Gastrocnemius medialis (tissue), 4 donors: ENCODE data around the gene SERINC1. TPM values are rescaled to one million over a fixed set of nuclear protein-coding genes. Genes with fewer than 3 reads are reported as not detected.
A peak's percentile ranks its signal among the peaks of the same experiment; 100 is the strongest.

ENCODE experiments used
- ATAC-seq, 2 donors: fragments of 150-250 bp; one replicate each; pipeline ENCODE4 v1.9.1; 2016
- DNase-seq, 2 donors: peaks; one replicate each; pipeline ENCODE4 v3.0.0-alpha.2; 2019
- H3K27ac ChIP-seq, 4 donors: fragments of 200-600 bp; sonication (generic); 1 replicate in 1 of 4; 2 replicates in 3 of 4; pipeline ENCODE4 v1.5.1; 2016 to 2018; ENCODE audit warnings: mild to moderate bottlenecking in 2 of 4, moderate library complexity in 1 of 4
- H3K27me3 ChIP-seq, 3 donors: fragments of 200-600 bp; sonication (generic) in 2 of 3; 1 replicate in 1 of 3; 2 replicates in 2 of 3; pipeline versions ENCODE4 v1.5.1 to v1.6.0; 2016 to 2019; ENCODE audit warnings: mild to moderate bottlenecking in 1 of 3, moderate library complexity in 1 of 3
- H3K36me3 ChIP-seq, 2 donors: fragments of 200-600 bp; sonication (generic) in 1 of 2; one replicate each; pipeline ENCODE4 v1.5.1; 2017 to 2018
- H3K4me1 ChIP-seq, 2 donors: fragments of 200-600 bp; sonication (generic) in 1 of 2; one replicate each; pipeline ENCODE4 v1.5.1; 2016 to 2017; ENCODE audit warnings: mild to moderate bottlenecking in 2 of 2
- H3K4me3 ChIP-seq, 4 donors: fragments of 200-600 bp; sonication (generic) in 3 of 4; 1 replicate in 1 of 4; 2 replicates in 3 of 4; pipeline ENCODE4 v1.5.1; 2016 to 2019; ENCODE audit warnings: mild to moderate bottlenecking in 2 of 4
- H3K9me3 ChIP-seq, 3 donors: fragments of 200-600 bp; sonication (generic) in 2 of 3; 1 replicate in 1 of 3; 2 replicates in 2 of 3; pipeline ENCODE4 v1.5.1; 2016 to 2019
- CTCF ChIP-seq, 5 experiments: fragments of 450-650 bp in 3 of 5; fragments of 200-600 bp in 2 of 5; sonication (generic) in 2 of 5; IDR thresholded peaks in 4 of 5; conservative IDR thresholded peaks in 1 of 5; 1 replicate in 4 of 5; 2 replicates in 1 of 5; pipeline ENCODE4 v1.5.1; 2016 to 2019; ENCODE audit warnings: antibody characterized with exemption in 5 of 5, mild to moderate bottlenecking in 3 of 5, moderate library complexity in 3 of 5
- POLR2A ChIP-seq, 2 donors: fragments of 450-650 bp; IDR thresholded peaks; one replicate each; pipeline ENCODE4 v1.6.1; 2017; ENCODE audit warnings: antibody characterized with exemption in 2 of 2, mild to moderate bottlenecking in 2 of 2, moderate library complexity in 2 of 2
- in situ Hi-C, 4 donors: fragments of 200-750 bp; cut with MboI; loops; one replicate each; pipeline versions ENCODE4 v1.15.0 to v1.8.0; 2017; ENCODE audit warnings: low sequenced_read_pairs in 4 of 4
- intact Hi-C: fragments of 100-400 bp; cut with DNase I; formaldehyde crosslinking; loops from one replicate; pipeline ENCODE4 v1.15.1; 2023; ENCODE audit warnings: low total_unique reads
- total RNA-seq, 4 donors: library from RNA; depleted of rRNA; stranded (reverse); fragments of >200 nt; gene quantifications; one replicate each; pipeline versions ENCODE4 v1.1.0 to v1.2.3, GENCODE V29; 2016

The SERINC1 gene
- total RNA-seq, 4 donors from 2014 or later: 161 to 273 (median 198) TPM

- ATAC-seq: no peak
- Histone ChIP-seq H3K27me3 (no peaks in the 10 kb centered on the region), H3K36me3 (no peaks in the 10 kb centered on the region), H3K4me1 (no peaks in the 10 kb centered on the region), H3K27ac (no peak overlapping the region), H3K4me3 (no peak overlapping the region), H3K9me3 (no peaks in the 10 kb centered on the region)
- TF ChIP-seq CTCF (IDR thresholded peaks at IDR 0.05 in 4 of 5, conservative IDR thresholded peaks at IDR 0.05 in 1 of 5) (no peak), POLR2A (IDR thresholded peaks at IDR 0.05) (no peak)
- in situ Hi-C loops: loop anchor here in 1 of 4 donors (25.0 kb wide), 1 partner anchor 108 kb away; the partner anchor contains the start of gene HSF2
- intact Hi-C loops: no loop called here
- DNase-seq: no peak
These were observed 24.0 kb upstream of the SERINC1 start for GRCh38 chr6:122495612-122496011.

DNA sequence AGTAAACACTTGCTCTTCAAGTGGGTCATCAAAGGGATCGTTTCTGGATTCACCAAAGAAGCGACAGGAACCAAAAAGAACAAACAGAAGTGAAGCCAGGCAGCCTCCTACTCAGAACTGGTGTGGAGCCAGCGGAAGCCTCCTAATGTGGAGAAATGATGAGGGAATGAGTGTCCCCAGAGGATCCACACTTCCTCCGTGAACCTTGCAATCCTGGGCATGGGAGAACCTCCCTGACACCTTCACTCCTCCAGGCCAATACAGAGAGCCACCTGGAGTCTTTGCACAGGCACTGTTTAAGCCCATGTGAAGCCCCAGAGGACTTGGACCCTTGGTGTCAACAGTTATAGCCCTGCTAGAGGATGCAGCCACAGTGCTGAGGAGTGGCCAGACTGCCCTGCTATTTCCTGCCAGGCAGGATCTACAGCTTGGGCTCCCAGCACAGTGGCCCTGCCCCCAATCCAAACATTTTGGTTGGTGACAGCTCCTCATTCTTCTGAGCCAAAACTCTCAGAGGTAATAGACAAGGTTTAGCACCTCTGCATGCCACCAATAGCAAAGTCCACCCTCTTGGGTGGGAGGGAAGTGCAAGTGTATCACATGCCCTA, 23.2 kb upstream of the SERINC1 start:
- ATAC-seq (no peak), DNase-seq (no peak)
- no peaks in the 10 kb centered on the region for H3K9me3 ChIP-seq
- in situ Hi-C loops (loop anchor here in 2 of 4 donors (5.0 to 25.0 kb wide), 2 partner anchors 38 to 107 kb away; partner anchors contain the start of gene HSF2 (in 1 of the 2)), intact Hi-C loops (no loop called here)
- no peaks in the 10 kb centered on the region for H3K36me3 ChIP-seq
- no peaks in the 10 kb centered on the region for H3K4me1 ChIP-seq
- H3K4me3 ChIP-seq: no peak overlapping the region
- H3K27me3 ChIP-seq: no peaks in the 10 kb centered on the region
- H3K27ac ChIP-seq: no peak overlapping the region
- no peak for TF ChIP-seq CTCF (IDR thresholded peaks at IDR 0.05 in 4 of 5, conservative IDR thresholded peaks at IDR 0.05 in 1 of 5)
- TF ChIP-seq POLR2A (IDR thresholded peaks at IDR 0.05): no peak

GRCh38 chr6:122491919-122492555, 20.4 kb upstream of the SERINC1 start:
- Histone ChIP-seq H3K4me3 (no peak overlapping the region), H3K4me1 (no peaks in the 10 kb centered on the region), H3K36me3 (no peaks in the 10 kb centered on the region), H3K27ac (no peak overlapping the region), H3K27me3 (no peaks in the 10 kb centered on the region), H3K9me3 (no peaks in the 10 kb centered on the region)
- in situ Hi-C loops (loop anchor here in 2 of 4 donors (5.0 to 25.0 kb wide), 2 partner anchors 40 to 105 kb away; partner anchors contain the start of gene HSF2 (in 1 of the 2)), intact Hi-C loops (loop anchor here (1.0 kb wide), 1 partner anchor 38 kb away; no protein-coding TSS in a partner anchor)
- ATAC-seq (peak; percentile 89 to 99), DNase-seq (peak; percentile 27 to 59)
- TF ChIP-seq CTCF (IDR thresholded peaks at IDR 0.05 in 4 of 5, conservative IDR thresholded peaks at IDR 0.05 in 1 of 5) (peak; percentile 50 to 89 (median 64)), POLR2A (IDR thresholded peaks at IDR 0.05) (no peak)

DNA sequence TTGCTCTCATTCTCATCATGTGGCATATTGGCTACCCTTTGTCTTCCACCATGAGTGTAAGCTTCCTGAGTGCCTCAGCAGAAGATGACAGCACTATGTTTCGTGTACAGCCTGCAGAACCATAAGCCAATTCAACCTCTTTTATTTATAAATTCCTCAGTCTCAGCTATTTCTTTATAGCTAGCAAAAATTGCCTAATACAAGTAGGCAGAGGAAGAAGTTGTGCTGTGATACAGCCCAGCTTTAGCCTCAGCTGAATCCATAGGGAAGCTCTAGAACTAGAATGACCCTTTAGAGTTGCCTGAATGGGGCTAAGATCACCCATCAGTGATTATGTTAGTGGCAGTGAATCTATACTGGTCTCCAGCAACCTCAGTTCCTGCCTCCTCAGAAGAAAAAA, 19.0 kb upstream of the SERINC1 start:
- no peak overlapping the region for H3K27ac ChIP-seq
- in situ Hi-C loops (loop anchor here in 2 of 4 donors (5.0 to 25.0 kb wide), 2 partner anchors 42 to 103 kb away; partner anchors contain the start of gene HSF2 (in 1 of the 2)), intact Hi-C loops (no loop called here)
- no peak for ATAC-seq
- no peaks in the 10 kb centered on the region for H3K36me3 ChIP-seq
- no peaks in the 10 kb centered on the region for H3K9me3 ChIP-seq
- H3K4me1 ChIP-seq: no peaks in the 10 kb centered on the region
- DNase-seq: no peak
- no peak overlapping the region for H3K4me3 ChIP-seq
- no peaks in the 10 kb centered on the region for H3K27me3 ChIP-seq
- TF ChIP-seq CTCF (IDR thresholded peaks at IDR 0.05 in 4 of 5, conservative IDR thresholded peaks at IDR 0.05 in 1 of 5) (no peak), POLR2A (IDR thresholded peaks at IDR 0.05) (no peak)
